ENCODE measurements around the gene TBCK.
"Not testable (repeated sequence)": the region's sequence is repeated elsewhere in the genome, so short reads cannot be mapped to it uniquely, and the experiment has no call there.

The TBCK gene

GRCh38 chr4:106277140-106277675 lies 38.8 kb downstream of the TBCK start:
- DNase-seq: no peak

DNA sequence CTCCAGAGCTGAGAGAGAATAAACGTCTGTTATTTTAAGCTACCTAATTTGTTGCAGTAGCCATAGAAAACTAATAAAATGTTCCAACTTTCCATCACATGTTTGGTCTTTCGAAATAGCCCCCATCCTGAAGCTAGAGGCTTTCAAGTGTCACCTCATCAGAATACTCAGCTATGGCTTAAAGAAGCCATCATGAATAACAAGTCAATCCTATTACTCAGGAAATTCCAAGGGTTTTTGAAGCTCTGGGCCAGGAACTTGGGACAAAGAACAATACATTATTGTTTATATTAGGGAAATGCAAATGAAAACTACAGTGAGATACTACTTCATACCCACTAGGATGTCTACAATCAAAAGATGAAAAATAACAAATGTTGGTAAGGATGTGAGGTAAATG lies 42.2 kb downstream of the TBCK start:
- no peak for DNase-seq

DNA sequence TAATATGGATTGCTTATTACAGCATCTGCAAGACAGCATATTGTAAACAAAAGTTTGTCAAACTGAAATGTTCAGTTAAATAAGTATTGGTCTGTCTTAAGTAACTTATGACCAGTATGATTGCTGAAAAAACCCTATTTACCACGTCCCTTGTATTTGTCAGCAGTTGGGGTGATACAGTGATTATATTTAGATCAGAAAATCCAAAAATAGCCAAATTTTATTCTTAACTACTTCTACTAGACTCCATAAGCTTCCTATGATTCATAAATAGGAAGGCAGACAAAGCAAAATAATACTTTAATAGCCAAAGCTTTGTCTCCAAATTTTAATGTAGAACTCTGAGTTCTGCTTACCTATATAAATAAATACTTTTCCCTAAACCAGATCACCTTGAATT lies 45.3 kb downstream of the TBCK start:
- no peak for DNase-seq

- no peak for DNase-seq
Observed at GRCh38 chr4:106269711-106270110, 46.3 kb downstream of the TBCK start.

- no peak for DNase-seq
Observed at GRCh38 chr4:106268786-106269185, 47.2 kb downstream of the TBCK start.

DNA sequence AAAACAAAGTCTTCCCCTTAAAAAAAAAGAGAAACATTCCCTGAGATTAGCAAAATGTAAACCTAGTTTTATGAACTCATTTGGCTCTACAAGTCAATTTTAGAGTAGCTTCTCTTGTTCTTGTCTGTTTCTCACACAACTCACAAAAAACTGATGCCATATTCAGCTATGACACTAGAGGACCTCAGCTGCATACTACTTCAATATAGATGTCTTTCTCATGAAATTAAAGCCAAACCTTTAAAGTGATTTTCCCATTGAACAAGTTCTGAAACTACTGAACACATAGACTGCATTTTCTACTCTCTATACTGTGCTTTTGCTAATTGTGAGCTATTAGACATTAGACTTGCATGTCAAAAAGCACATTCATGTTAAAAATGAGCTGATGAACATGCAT lies 49.8 kb downstream of the TBCK start:
- peak; percentile 76 for DNase-seq

DNA sequence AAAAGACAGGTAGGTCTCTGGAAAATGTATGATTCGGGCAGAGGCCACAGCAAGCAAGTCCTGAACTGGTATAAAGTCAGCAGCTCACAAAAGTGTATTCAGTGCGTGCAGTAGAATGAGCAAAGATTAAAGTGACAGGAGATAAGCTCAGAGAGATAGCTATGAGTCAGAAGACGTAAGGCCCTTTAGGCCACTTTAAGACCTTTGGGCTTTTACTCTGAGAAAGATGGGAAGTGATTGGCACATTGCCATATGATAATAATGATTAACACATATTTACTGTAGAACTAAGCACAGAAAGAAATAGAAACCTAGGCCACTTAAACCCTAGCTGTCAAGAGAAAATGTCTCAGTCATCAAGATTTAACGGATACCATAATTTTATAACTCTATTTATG lies 51.7 kb downstream of the TBCK start:
- DNase-seq: peak; percentile 44

DNA sequence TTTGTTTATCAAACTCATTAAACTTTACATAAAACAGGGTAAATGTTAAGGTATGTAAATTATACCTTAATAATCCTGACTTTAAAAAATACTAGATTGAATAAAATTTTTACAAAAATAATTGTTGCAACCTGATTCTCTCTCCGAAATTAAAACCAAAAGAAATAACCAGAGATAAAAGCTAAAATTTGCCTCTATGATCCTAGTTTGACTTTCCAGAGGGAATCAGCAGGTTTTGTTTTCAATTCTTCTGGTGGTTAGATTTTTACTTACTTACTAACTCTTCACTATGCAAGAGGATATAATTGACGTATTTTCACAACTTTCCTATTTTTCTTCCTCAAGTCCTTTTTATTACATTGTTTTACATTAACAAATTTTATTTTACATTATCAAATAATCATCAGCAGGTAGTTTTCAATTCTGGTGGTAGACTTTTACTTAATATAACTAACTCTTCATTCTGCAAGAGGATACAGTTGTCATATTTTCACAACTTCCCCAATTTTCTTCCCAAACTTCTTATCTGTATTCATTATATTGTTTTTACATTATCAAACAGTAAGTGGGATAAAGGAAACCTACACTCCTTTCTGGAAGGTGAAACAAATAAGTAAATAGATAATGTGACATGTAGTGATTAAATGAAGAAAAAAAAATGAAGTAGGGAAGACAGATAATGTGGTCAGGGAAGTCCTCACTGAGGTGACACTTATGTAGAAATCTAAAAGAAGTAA lies 52.2 kb downstream of the TBCK start:
- DNase-seq: no peak

DNA sequence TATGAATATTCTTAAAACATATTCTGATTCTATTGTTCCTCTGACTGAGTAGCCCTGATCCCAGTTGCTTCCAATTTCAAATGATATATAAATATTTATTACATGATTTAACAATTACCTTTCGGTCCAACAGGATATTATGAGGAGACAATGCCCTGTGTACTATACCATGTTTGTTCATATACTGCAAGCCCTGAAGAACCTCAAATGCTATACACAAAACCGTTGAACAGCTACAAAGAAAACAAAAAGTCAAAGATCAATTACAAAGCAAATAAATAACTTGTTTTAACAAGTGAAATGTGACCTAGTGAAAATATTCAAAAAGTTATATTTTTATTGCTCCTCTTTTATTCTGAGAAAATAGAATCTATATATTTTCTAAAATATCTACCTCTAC lies 54.0 kb downstream of the TBCK start:
- peak; percentile 17 for DNase-seq

- peak; percentile 12 for DNase-seq
Observed at GRCh38 chr4:106258145-106259045, 57.6 kb downstream of the TBCK start.

- DNase-seq: no peak
Observed at GRCh38 chr4:106256190-106256589, 59.8 kb downstream of the TBCK start.

- DNase-seq: no peak
Observed at GRCh38 chr4:106255195-106255594, 60.8 kb downstream of the TBCK start.

GRCh38 chr4:106253364-106254129 lies 62.5 kb downstream of the TBCK start:
- no peak for DNase-seq

DNA sequence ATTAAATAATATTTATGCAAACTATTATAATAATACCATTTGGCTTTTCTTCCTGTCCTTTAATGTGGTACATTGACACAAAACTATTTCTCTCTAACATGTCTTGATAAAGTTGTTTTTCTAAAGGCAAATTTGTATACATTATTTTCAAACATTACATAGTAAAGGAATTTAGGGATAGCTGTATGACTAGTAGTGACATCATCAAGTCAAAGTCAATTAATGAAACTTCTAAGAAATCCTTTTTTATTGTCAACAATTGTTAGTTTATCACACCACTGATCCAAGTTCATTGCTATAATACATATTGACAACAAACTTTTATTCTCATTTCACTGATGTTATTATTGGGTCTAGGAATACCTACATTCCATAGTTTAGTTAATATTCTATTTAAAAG lies 68.4 kb downstream of the TBCK start:
- no peak for DNase-seq

DNA sequence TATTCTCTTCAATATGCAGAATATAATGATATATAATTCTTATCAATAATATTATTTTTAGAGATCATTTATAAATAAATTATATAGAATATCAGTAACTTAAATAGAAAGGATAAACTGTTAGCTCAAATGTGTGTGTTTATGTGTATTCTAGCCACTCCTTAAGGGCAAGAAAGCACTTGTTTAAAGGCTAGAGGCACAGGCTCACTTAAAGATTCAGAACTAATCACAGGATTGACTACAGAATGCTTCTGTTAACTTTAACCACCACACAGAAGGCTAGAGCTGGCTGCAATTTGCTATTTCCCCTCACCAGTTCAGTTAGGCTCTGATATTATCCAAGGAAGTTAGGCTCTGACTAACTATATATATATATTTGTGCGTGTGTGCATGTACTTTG lies 69.6 kb downstream of the TBCK start:
- no peak for DNase-seq

DNA sequence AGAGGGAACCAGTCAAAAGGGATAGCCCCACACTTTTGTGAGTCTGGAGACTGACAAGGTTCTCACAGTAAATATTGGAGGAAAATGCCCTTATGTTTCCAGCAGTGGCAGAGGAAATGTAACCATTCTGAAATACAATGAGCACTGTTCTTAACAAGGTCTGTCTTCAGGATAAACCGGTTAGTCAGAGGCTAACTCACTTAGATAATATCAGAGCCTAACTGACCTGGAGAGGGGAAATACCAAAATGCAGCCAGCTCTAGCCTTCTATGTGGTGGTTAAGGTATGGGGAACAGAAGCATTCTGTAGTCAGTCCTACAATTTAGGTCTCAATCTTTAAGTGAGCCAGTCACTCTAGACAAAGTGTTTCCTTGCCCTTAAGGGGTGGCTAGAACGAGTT lies 70.8 kb downstream of the TBCK start:
- peak; percentile 5 for DNase-seq

DNA sequence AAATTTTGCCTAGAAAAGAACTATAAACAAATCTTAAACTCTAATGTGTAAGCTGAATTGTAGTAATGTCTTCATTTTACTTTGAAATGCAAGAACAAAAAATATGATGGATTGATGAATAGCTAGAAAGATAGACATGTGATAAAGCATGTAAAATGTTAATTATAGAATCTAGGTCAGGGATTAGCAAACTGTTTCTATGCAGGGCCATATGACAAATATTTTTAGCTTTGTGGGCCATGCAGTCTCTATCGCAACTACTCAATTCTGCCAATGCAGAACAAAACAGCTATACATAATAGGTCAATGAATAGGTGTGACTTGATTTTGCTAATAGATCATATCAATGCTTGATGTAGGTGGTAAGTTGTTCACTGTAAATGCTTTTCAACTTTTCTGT lies 75.3 kb downstream of the TBCK start:
- no peak for DNase-seq

GRCh38 chr4:106238820-106239420 lies 77.1 kb downstream of the TBCK start:
- peak; percentile 59 for DNase-seq

DNA sequence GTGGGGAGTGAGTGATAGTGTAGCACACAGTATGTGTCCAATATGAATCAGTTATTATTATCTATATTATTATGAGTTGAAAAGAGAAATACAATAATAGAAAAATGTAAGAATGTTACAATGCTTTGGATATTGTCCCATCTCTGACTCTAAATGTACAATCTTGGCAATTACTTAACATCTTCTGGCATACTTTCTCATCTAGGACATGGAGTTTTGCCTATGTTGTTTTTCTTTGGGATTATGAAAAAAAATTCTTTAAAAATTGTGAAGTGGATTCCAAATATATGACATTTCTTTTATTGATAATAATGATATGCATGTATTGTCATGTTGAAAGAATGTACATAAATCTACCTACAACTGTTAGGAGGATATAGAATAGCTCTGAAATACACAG lies 84.1 kb downstream of the TBCK start:
- no peak for DNase-seq

DNA sequence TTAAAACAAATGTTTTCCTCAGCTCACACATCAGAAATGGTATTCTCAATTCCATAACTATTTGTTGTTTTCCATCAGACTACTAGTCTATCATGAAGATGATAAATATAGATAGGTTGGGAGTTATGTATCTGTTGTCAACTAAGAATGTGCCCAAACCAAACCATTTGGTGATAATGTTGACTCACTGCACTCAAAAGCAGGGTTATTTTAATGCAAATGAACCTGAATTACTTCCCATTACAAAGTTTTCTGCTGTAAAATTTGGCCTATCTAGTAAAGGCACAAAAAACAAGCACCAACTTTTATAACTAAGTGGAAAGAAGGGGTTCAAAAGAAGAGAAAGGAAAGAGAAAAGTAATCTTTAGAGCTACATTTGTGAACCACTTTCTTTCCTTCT lies 93.5 kb downstream of the TBCK start:
- DNase-seq: no peak

DNA sequence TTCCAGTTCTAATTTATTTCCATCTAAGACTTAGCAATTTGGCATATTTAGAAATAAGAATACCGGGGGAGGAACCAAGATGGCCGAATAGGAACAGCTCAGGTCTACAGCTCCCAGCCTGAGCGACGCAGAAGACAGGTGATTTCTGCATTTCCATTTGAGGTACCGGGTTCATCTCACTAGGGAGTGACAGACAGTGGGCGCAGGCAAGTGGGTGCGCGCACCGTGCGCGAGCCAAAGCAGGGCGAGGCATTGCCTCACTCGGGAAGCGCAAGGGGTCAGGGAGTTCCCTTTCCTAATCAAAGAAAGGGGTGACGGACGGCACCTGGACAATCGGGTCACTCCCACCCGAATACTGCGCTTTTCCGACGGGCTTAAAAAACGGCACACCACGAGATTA lies 102.7 kb downstream of the TBCK start:
- DNase-seq: not testable (repeated sequence)

DNA sequence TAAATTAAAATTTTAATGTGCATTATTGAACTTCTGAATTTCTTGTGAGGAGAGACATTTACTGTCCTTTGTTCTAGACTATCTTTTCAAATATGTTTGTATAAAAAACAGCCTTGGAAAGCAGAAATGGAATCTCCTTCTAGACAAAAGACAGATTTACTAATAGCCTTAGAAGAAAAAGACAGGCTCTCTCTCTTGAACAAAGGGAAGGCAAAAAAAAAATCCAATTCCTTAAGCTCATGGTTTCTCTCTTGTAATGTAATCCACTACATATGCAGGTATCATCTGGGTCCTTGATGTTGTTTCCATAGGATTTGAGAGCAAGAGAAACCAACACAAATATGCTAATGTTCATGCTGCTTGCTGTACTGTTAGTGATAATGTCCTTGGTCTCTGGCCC lies 106.0 kb downstream of the TBCK start:
- DNase-seq: no peak
